Dedifferentiated amniotic fluid mesenchymal stem cell (primary cell): ENCODE data around the gene GLS2.
A peak's percentile ranks its signal among the peaks of the same experiment; 100 is the strongest.
"Not testable (repeated sequence)": the region's sequence is repeated elsewhere in the genome, so short reads cannot be mapped to it uniquely, and the experiment has no call there.

ENCODE experiments used
- DNase-seq: peaks from one replicate; pipeline ENCODE4 v3.0.0-alpha.2; 2016; ENCODE audit errors: extremely low spot score

GLS2 gene

GRCh38 chr12:56488041-56488955, at the start of gene GLS2:
TSS of gene GLS2 (minus strand) at chr12:56488161. CDS start at chr12:56488118, 43 bp downstream.
- DNase-seq = peak; percentile 61

GRCh38 chr12:56537546-56537945, 49.6 kb upstream of the GLS2 start:
- DNase-seq = no peak

DNA sequence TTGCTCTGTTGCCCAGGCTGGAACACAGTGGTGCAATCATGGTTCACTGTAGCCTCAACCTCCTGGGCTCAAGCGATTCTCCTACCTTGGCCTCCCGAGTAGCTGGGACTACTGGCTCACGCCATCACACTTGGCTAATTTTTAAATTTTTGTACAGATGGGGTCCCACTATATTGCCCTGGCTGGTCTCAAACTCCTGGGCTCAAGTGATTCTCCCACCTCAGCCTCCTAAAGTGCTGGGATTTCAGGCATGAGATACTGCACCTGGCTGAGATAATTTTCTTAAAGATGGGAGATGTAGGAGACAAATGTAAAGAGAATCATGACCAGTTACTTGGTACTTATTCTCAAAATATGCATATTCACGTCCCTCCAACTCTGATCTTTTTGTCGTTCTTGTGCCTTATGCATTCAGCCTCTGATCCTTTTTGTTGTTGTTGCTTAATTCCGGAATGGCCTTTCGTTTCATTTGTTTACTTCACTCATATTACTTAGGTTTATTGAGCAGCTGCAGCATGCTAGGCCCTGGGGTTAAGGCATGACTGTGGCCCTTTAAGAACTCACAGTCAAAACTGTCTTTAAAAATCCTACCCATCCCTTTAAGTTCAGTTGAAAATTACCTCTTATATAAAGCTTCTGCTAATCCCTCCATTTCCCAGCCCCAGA, 42.6 kb upstream of the GLS2 start:
- no peak for DNase-seq

DNA sequence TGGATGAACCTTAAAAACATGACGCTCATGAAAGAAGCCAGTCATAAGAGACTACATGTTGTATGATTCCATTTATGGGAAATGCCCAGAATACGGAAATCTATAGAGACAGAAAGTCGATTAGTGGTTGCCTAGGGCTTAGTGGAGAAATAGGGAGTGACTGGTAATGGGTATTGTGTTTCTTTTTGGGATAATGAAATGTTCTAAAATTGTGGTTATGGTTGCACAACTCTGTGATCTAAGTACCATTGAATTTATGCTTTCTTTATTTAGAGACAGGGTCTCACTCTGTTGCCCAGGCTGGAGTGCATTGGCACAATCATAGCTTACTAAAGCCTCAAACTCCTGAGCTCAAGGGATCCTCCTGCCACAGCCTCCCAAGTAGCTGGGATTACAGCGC, 41.7 kb upstream of the GLS2 start:
- DNase-seq = no peak

DNA sequence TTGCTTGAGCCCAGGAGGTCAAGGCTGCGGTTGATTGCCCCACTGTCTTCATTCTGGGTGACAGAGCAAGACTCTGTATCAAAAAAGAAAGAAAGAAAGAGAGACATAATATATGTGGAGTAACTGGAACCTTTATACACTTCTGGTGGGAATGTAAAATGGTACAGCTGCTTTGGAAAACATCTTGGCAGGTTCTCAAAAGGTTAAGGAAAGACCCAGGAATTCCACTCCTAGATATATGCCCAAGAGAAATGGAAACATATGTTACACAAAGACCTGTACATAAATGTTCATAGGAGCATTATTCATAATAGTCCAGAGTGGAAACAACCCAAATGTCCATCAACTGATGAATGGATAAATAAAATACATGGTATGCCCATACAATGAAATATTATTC, 40.9 kb upstream of the GLS2 start:
- DNase-seq = no peak

DNA sequence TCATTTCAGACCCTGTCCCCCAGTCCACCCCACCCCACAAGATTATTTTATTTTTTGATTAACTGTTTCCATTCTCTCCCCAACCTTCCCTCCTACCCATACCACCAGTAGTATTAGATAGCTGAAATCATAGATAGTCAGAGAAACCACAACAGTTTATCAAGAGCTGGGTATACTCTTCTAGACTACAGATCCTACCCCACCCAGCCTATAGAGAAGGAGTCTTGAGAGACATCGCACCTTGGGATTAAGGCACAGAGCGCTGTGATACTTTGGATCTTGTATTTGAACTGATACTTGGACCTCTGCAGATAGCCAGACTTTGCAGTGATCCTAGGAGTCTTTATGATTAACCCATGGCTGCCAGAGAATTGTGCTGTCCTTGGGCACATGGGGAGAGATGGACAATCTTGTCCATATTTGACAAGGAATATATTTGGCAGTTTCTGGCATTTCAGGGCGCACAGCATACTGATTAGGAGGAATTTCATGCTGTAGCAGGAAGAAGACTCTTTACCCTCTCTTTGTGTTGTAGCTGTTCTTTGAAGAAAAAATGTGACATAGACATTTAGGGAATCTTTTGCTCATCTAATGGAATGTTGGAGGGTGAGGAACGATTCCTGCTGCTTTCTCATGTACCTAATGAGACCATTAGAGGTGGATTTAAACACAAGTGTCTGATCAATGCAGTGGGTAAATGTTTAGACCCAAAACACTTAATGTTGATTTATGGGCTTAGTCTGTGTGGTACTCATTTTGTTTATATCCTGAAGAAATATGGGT, 34.6 kb upstream of the GLS2 start:
- DNase-seq = no peak

GRCh38 chr12:56521590-56522371, 33.8 kb upstream of the GLS2 start, which contains the start of gene RBMS2:
TSS of gene RBMS2 (plus strand) at chr12:56521820. CDS start at chr12:56522024, 204 bp downstream.
- DNase-seq = peak; percentile 94

GRCh38 chr12:56521209-56521589, 33.2 kb upstream of the GLS2 start:
- DNase-seq = no peak

DNA sequence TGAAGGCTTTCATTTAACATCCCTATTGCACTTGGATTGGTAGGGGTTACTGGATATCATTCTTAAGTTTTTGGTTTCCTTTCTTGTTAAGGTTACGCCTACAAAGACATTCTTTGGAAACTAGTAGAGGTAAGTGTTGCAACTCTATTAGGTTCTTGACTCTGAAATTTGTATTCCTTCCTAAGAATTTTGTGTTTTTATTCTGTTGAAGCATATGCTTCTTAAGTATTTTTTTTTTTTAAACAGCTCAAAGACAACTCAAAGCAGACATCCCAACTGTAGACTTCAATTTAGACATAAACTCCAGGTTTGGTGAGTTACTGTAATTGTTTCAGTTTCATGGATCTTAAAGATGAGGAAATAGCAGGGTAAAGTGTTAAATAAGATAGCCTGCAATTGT, 32.5 kb upstream of the GLS2 start:
- no peak for DNase-seq

GRCh38 chr12:56520048-56520447, 32.1 kb upstream of the GLS2 start:
- DNase-seq = no peak

- DNase-seq = peak; percentile 57
Measured at GRCh38 chr12:56518570-56518969, 30.6 kb upstream of the GLS2 start.

GRCh38 chr12:56517854-56518253, 29.9 kb upstream of the GLS2 start:
- DNase-seq = no peak

DNA sequence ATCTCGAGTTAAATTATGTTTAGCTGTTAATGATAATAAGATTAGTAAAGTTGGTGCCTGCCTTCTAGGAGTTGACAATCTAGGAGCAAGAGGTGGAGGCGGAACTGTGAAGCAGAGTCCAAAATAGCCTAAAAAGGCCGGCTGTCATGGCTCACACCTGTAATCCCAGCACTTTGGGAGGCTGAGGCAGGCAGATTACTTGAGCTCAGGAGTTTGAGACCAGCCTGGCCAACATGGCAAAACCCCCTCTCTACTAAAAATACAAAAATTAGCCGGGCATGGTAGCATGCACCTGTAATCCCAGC, 26.0 kb upstream of the GLS2 start:
- DNase-seq = not testable (repeated sequence)

- no peak for DNase-seq
Measured at GRCh38 chr12:56510786-56511185, 22.8 kb upstream of the GLS2 start.

DNA sequence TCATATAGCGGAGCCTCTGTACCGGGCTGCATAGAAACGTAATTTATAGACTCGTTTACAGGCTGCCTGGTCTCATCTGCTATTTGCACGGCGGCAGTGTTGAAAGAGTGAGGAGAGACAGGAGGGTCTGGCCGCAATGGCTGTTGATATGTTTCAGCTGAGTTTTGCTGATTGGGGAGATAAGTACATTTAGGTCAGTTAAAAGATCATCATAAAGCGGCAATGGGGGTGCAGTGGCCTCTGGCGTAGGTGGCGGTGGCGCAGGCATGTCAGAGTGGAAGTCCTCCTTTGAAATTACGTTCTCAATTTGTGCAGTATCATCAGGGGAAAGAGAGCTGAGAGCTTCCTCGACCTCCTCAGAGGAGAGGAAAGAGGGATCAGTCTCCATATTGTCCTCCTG, 11.9 kb upstream of the GLS2 start:
- DNase-seq = not testable (repeated sequence)

GRCh38 chr12:56499452-56499851, 11.5 kb upstream of the GLS2 start:
- DNase-seq = not testable (repeated sequence)

GRCh38 chr12:56498126-56498902, 10.4 kb upstream of the GLS2 start:
- not testable (repeated sequence) for DNase-seq

- DNase-seq = not testable (repeated sequence)
Measured at GRCh38 chr12:56496704-56497103, 8.7 kb upstream of the GLS2 start.

DNA sequence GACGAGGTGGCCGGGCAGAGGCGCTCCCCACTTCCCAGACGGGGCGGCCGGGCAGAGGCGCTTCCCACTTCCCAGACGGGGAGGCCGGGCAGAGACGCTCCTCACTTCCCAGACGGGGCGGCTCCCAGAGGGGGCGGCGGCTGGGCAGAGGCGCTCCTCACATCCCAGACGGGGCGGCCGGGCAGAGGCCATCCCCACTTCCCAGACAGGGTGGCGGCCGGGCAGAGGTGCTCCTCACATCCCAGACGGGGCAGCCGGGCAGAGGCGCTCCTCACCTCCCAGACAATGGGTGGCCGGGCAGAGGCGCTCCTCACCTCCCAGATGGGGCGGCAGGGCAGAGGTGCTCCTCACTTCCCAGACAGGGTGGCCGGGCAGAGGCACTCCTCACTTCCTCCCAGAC, 6.5 kb upstream of the GLS2 start:
- not testable (repeated sequence) for DNase-seq

- DNase-seq = not testable (repeated sequence)
Measured at GRCh38 chr12:56494106-56494415, 6.1 kb upstream of the GLS2 start.
